ENCODE data around the gene GUCY2D.

Gene GUCY2D

GRCh38 chr17:7982666-7983065 is 19.7 kb upstream of the GUCY2D start:
- H3K27me3 Mint-ChIP-seq: peaks cover 2% of the 10 kb centered on the region
- no peaks in the 10 kb centered on the region for H3K4me1 Mint-ChIP-seq (ENCODE audit: low read depth)
- no peak overlapping the region for H3K4me3 Mint-ChIP-seq
- no peaks in the 10 kb centered on the region for H3K9me3 Mint-ChIP-seq (ENCODE audit: low read depth)
- no peak overlapping the region for H3K27ac Mint-ChIP-seq
- no peaks in the 10 kb centered on the region for H3K36me3 Mint-ChIP-seq

GRCh38 chr17:7984904-7985303 is 17.5 kb upstream of the GUCY2D start:
- H3K4me3 Mint-ChIP-seq: no peak overlapping the region
- H3K27me3 Mint-ChIP-seq: peaks cover 2% of the 10 kb centered on the region
- H3K27ac Mint-ChIP-seq: no peak overlapping the region
- peaks cover 10% of the 10 kb centered on the region for H3K4me1 Mint-ChIP-seq (ENCODE audit: low read depth)
- H3K9me3 Mint-ChIP-seq (ENCODE audit: low read depth): no peaks in the 10 kb centered on the region
- no peaks in the 10 kb centered on the region for H3K36me3 Mint-ChIP-seq

- H3K27ac Mint-ChIP-seq: no peak overlapping the region
- peaks cover 20% of the 10 kb centered on the region for H3K4me1 Mint-ChIP-seq (ENCODE audit: low read depth)
- no peaks in the 10 kb centered on the region for H3K36me3 Mint-ChIP-seq
- no peaks in the 10 kb centered on the region for H3K9me3 Mint-ChIP-seq (ENCODE audit: low read depth)
- peaks cover 2% of the 10 kb centered on the region for H3K27me3 Mint-ChIP-seq
- no peak overlapping the region for H3K4me3 Mint-ChIP-seq
Measured at GRCh38 chr17:7987112-7987893, 15.1 kb upstream of the GUCY2D start.

DNA sequence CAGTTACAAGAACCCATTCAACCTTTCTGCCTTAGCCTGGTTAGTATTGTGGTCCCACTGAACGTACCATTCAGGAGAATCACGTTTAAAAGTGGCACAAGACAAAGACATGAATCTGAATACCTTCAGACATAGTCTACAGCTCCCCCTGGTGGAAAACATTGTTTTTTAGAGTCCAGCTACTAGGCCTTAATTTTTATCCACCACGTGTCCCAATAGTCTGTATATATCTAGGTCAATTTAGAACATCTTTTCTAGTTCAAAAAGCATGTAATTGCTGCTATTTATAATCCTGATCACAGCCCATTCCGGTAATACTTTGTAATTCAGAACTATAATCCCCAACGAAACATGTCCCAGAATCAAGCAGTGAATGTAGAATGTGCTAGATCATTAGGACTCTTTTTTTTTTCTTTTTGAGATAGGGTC is 13.7 kb upstream of the GUCY2D start:
- H3K27ac Mint-ChIP-seq: peak overlapping the region; percentile 88
- peaks cover 20% of the 10 kb centered on the region for H3K4me1 Mint-ChIP-seq (ENCODE audit: low read depth)
- no peaks in the 10 kb centered on the region for H3K27me3 Mint-ChIP-seq
- no peaks in the 10 kb centered on the region for H3K9me3 Mint-ChIP-seq (ENCODE audit: low read depth)
- peak overlapping the region; percentile 78 for H3K4me3 Mint-ChIP-seq
- no peaks in the 10 kb centered on the region for H3K36me3 Mint-ChIP-seq

DNA sequence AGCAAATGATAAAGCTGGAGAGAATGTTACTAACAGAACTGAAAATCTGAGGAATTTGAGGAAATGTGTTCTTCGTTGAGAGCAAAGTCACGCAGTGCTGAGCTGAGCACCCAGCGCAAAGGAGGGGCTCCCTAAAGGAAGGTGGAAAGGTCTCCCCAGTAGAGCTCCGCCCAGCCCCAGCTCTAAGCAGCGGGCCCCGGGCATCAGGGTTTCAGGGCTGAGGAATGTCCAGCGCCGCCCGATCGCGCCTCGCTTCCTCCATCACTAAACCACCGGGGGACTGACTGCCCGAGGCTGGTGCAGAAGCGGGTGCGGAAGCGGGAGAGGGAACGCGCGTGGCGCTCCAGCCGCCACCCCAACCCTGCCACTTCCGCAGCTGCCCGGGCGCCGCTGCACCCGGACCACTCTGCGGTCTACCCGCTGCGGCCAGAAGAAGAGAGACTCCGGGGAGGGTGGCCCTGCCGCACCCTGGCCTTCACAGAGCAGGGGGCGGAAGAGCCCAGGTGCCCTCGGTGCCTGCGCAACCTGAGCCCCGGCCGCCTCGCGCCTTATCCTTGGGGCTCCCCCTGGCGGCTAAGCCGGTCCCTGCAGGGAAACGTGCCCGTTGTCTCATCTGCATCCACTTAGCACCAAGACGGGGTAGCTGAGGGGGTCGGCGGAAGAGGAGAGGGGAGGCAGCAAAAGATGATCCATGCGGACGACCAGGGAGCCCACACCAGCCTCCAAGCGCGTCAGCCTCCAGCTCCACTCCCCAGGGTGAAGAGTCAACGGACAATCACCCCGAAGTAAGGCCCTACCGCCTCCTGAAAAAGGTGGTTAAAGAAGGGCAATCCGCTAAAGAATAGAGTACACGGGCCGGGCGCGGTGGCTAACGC is 12.4 kb upstream of the GUCY2D start:
- Mint-ChIP-seq H3K4me3 (peak overlapping the region; percentile 78), H3K9me3 (ENCODE audit: low read depth) (no peaks in the 10 kb centered on the region), H3K4me1 (ENCODE audit: low read depth) (peaks cover 20% of the 10 kb centered on the region), H3K27me3 (no peaks in the 10 kb centered on the region), H3K36me3 (no peaks in the 10 kb centered on the region), H3K27ac (peak overlapping the region; percentile 88)

DNA sequence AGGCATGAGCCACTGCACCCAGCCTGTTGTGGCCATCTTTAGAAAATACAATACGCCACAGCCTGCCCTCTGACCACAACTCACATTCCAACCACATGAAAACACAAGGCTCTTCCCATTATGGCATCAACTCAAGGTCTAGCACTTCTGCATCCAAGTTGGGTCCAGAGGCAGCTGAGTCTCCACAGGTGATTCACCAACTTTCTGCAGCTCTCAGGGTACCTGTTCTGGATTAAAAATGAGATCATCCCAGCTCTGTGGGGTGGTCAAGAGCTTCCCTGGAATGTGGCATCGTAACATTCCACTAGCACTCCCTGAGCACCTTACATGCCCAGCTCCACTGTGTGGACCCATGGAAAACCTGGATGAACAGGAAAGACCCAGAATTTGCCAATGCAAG is 9.9 kb upstream of the GUCY2D start:
- Mint-ChIP-seq H3K4me3 (no peak overlapping the region), H3K27ac (no peak overlapping the region), H3K36me3 (no peaks in the 10 kb centered on the region)

DNA sequence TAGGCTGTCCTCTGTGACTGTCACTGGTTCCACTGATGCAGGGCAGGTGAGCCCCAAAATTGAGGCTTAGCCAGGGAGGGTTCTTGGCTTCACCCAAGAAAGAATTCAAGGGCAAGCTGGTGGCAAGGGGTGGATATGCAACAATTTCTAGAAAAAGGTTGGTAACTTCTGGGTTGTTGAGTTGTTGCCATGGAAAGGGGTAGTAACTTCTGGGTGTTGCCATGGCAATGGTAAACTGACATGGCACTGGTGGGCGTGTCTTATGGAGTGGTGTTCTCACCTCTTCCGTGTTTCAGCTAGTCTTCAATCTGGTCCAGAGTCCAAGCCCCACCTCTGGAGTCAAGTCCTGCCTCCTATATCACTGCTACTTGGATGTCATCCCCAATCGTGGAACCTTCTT is 9.5 kb upstream of the GUCY2D start:
- Mint-ChIP-seq H3K27ac (no peak overlapping the region), H3K4me1 (ENCODE audit: low read depth) (peaks cover 20% of the 10 kb centered on the region), H3K27me3 (no peaks in the 10 kb centered on the region), H3K4me3 (no peak overlapping the region), H3K9me3 (ENCODE audit: low read depth) (no peaks in the 10 kb centered on the region), H3K36me3 (no peaks in the 10 kb centered on the region)

More for the DNA sequence above, 9.9 kb upstream of the GUCY2D start:
- Mint-ChIP-seq H3K27me3 (no peaks in the 10 kb centered on the region), H3K4me1 (ENCODE audit: low read depth) (peaks cover 20% of the 10 kb centered on the region), H3K9me3 (ENCODE audit: low read depth) (no peaks in the 10 kb centered on the region)

GRCh38 chr17:7993972-7994589 is 8.3 kb upstream of the GUCY2D start:
- H3K27me3 Mint-ChIP-seq: no peaks in the 10 kb centered on the region
- H3K27ac Mint-ChIP-seq: no peak overlapping the region
- H3K36me3 Mint-ChIP-seq: no peaks in the 10 kb centered on the region
- H3K9me3 Mint-ChIP-seq (ENCODE audit: low read depth): no peaks in the 10 kb centered on the region
- no peak overlapping the region for H3K4me3 Mint-ChIP-seq
- H3K4me1 Mint-ChIP-seq (ENCODE audit: low read depth): peaks cover 17% of the 10 kb centered on the region

- Mint-ChIP-seq H3K9me3 (ENCODE audit: low read depth) (no peaks in the 10 kb centered on the region), H3K4me1 (ENCODE audit: low read depth) (peaks cover 4% of the 10 kb centered on the region), H3K27me3 (no peaks in the 10 kb centered on the region), H3K27ac (no peak overlapping the region), H3K36me3 (no peaks in the 10 kb centered on the region), H3K4me3 (no peak overlapping the region)
Measured at GRCh38 chr17:7995724-7996123, 6.7 kb upstream of the GUCY2D start.

DNA sequence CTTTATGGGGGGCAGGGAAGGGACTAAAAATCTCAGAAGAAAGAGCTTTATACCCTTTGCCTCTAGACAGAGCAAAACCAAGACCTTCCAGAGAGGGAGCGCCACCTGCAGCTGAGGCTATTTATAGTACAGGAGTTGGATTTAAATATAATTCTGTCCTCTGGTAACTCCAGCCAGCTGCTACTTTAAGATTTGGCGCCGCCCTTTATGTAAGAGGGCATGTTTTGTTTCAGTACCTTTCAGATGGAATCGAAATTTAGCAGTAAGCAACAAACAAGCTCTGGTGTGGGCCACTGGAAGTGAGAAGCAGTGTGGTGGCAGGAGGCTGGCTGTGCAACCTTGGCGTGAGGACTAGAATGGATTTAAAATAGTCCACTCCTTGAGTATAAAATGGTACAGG is 5.2 kb upstream of the GUCY2D start:
- peaks cover 6% of the 10 kb centered on the region for H3K27me3 Mint-ChIP-seq
- peaks cover 4% of the 10 kb centered on the region for H3K4me1 Mint-ChIP-seq (ENCODE audit: low read depth)
- no peaks in the 10 kb centered on the region for H3K36me3 Mint-ChIP-seq
- no peak overlapping the region for H3K4me3 Mint-ChIP-seq
- no peak overlapping the region for H3K27ac Mint-ChIP-seq
- no peaks in the 10 kb centered on the region for H3K9me3 Mint-ChIP-seq (ENCODE audit: low read depth)

GRCh38 chr17:8002721-8003593 is 542 bp downstream of the GUCY2D start:
- Mint-ChIP-seq H3K4me1 (ENCODE audit: low read depth) (peaks cover 6% of the 10 kb centered on the region), H3K27me3 (peaks cover 14% of the 10 kb centered on the region), H3K36me3 (no peaks in the 10 kb centered on the region), H3K4me3 (no peak overlapping the region), H3K27ac (no peak overlapping the region), H3K9me3 (ENCODE audit: low read depth) (no peaks in the 10 kb centered on the region)

DNA sequence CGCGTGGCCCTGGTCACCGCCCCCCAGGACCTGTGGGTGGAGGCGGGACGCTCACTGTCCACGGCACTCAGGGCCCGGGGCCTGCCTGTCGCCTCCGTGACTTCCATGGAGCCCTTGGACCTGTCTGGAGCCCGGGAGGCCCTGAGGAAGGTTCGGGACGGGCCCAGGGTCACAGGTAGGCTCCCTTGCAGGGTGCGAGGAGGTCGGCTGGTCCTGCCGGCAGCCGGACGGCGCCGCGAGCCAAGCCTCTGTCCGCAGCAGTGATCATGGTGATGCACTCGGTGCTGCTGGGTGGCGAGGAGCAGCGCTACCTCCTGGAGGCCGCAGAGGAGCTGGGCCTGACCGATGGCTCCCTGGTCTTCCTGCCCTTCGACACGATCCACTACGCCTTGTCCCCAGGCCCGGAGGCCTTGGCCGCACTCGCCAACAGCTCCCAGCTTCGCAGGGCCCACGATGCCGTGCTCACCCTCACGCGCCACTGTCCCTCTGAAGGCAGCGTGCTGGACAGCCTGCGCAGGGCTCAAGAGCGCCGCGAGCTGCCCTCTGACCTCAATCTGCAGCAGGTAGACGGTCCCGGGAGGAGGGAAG is 1.3 kb downstream of the GUCY2D start:
- Mint-ChIP-seq H3K27me3 (peaks cover 14% of the 10 kb centered on the region), H3K9me3 (ENCODE audit: low read depth) (no peaks in the 10 kb centered on the region), H3K36me3 (no peaks in the 10 kb centered on the region), H3K27ac (no peak overlapping the region), H3K4me1 (ENCODE audit: low read depth) (peaks cover 6% of the 10 kb centered on the region), H3K4me3 (no peak overlapping the region)

- Mint-ChIP-seq H3K9me3 (ENCODE audit: low read depth) (no peaks in the 10 kb centered on the region), H3K4me3 (no peak overlapping the region), H3K27me3 (peaks cover 14% of the 10 kb centered on the region), H3K4me1 (ENCODE audit: low read depth) (peaks cover 6% of the 10 kb centered on the region), H3K27ac (no peak overlapping the region), H3K36me3 (no peaks in the 10 kb centered on the region)
Measured at GRCh38 chr17:8004899-8005298, 2.5 kb downstream of the GUCY2D start.

DNA sequence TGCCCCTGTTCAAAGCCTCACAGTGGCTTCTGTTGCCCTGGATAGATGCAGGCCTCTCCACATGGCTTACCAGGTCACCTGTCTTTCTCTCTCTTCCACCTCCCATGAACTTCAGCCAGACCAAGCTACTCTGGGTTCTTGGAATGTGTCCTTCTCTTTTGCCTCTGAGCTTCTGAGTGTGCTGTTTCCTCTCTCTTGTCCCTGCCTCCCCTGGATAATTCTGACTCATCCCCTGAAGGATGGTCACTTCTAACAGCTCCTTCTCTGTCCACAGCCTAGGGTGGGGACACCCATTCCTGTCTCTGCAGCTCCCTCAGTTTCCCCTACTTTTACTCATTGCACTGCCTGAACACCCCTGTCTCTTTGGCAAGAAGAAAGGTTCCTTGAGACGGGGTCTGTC is 2.9 kb downstream of the GUCY2D start:
- Mint-ChIP-seq H3K36me3 (no peaks in the 10 kb centered on the region), H3K4me1 (ENCODE audit: low read depth) (peaks cover 6% of the 10 kb centered on the region), H3K9me3 (ENCODE audit: low read depth) (no peaks in the 10 kb centered on the region), H3K27me3 (peaks cover 14% of the 10 kb centered on the region), H3K4me3 (no peak overlapping the region), H3K27ac (no peak overlapping the region)

All from activated naive CD8-positive, alpha-beta T cell (primary cell).